ENCODE results near the gene CYP1B1. TPM values are rescaled to one million over a fixed set of nuclear protein-coding genes. Genes with fewer than 3 reads are reported as not detected.

Gene CYP1B1
- polyA plus RNA-seq, 1 donor (not counting 4 experiments of a cell fraction or from before 2014, with no cell fraction given) = 1.6 TPM

DNA sequence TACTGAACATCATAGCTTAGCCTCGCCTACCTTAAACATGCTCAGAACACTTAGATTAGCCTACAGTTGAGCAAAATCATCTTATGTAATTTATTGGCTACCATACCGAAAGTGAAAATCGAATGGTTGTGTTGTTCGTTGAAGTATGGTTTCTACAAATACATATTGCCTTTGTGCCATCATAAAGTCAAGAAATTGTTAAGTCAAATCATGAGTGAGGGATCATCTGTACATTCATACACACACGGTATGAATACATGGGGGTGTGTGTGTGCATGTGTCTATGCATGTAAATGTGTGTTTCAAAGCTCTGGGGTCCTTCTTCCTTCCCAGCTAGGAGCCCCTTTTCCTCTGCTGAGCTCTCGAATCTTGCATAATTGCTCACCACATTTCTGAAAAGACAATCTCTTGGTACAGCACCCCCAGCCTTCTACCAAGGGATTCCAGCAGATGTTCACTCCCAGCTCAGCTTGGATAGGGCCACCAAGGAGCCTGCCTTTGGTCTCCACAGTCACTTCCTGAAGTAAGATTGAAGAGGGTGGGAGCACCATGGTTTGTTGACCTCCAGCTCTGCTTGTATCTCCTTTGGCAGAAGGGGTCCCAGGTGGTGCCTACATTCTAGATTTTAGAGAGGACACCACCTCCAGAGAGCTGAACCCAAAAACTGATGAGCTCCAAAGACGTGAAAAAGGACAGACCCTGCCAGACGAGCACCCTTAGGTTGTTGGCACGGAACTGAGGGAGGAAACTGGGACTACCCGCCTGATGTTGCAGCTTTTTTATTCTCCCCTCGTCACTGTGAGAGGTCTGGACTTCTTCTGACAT lies 33.2 kb upstream of the CYP1B1 start:
- Histone ChIP-seq H3K27ac (ENCODE audit: control insufficient read depth, insufficient read depth, low read length) (peak overlapping the region; percentile 84), H3K9me1 (ENCODE audit: control insufficient read depth, extremely low read depth, insufficient read depth, low read length) (no peaks in the 10 kb centered on the region), H4K20me1 (ENCODE audit: control insufficient read depth, extremely low read depth, insufficient read depth, low read length) (no peaks in the 10 kb centered on the region), H3K27me3 (ENCODE audit: control insufficient read depth, extremely low read depth, insufficient read depth, low read length) (no peaks in the 10 kb centered on the region), H3K36me3 (ENCODE audit: control insufficient read depth in 2 of 2, extremely low read depth in 1 of 2, insufficient read depth in 2 of 2, low read length in 2 of 2) (no peaks in the 10 kb centered on the region), H3K4me3 (ENCODE audit: control insufficient read depth in 2 of 3, extremely low read depth in 1 of 3, insufficient read depth in 2 of 3, low read depth in 1 of 3, low read length in 3 of 3) (peak overlapping the region in 2 of 3 experiments; percentile 57 to 58), H3K4me1 (ENCODE audit: control insufficient read depth, extremely low read depth, insufficient read depth, low read length) (peaks cover 31% of the 10 kb centered on the region), H3K9me3 (ENCODE audit: control insufficient read depth, low read depth, low read length) (no peaks in the 10 kb centered on the region), H3K4me2 (ENCODE audit: control insufficient read depth, extremely low read depth, insufficient read depth, low read depth, low read length) (peak overlapping the region; percentile 96), H2AFZ (ENCODE audit: control insufficient read depth, low read length) (peak overlapping the region; percentile 95), H3K79me2 (ENCODE audit: control insufficient read depth, insufficient read depth, low read length) (no peaks in the 10 kb centered on the region), H3K9ac (ENCODE audit: control insufficient read depth, extremely low read depth, insufficient read depth, low read length) (peak overlapping the region; percentile 65)
- TF ChIP-seq, protein P1, sequence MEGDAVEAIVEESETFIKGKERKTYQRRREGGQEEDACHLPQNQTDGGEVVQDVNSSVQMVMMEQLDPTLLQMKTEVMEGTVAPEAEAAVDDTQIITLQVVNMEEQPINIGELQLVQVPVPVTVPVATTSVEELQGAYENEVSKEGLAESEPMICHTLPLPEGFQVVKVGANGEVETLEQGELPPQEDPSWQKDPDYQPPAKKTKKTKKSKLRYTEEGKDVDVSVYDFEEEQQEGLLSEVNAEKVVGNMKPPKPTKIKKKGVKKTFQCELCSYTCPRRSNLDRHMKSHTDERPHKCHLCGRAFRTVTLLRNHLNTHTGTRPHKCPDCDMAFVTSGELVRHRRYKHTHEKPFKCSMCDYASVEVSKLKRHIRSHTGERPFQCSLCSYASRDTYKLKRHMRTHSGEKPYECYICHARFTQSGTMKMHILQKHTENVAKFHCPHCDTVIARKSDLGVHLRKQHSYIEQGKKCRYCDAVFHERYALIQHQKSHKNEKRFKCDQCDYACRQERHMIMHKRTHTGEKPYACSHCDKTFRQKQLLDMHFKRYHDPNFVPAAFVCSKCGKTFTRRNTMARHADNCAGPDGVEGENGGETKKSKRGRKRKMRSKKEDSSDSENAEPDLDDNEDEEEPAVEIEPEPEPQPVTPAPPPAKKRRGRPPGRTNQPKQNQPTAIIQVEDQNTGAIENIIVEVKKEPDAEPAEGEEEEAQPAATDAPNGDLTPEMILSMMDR (optimal IDR thresholded peaks at IDR 0.05 in 1 of 3, IDR thresholded peaks at IDR 0.05 in 1 of 3, conservative IDR thresholded peaks at IDR 0.05 in 1 of 3; ENCODE audit: extremely low read depth in 1 of 3, insufficient read depth in 2 of 3, low read length in 3 of 3) = no peak
- no peak for TF ChIP-seq EZH2 (IDR thresholded peaks at IDR 0.05; ENCODE audit: low read length)
- dilution Hi-C loops (cut with MboI; ENCODE audit: extremely low pct_ligation_motif_present, low sequenced_read_pairs) = no loop called here
- peak; percentile 5 for FAIRE-seq
- no peak for DNase-seq (ENCODE audit: low read depth, low spot score)

DNA sequence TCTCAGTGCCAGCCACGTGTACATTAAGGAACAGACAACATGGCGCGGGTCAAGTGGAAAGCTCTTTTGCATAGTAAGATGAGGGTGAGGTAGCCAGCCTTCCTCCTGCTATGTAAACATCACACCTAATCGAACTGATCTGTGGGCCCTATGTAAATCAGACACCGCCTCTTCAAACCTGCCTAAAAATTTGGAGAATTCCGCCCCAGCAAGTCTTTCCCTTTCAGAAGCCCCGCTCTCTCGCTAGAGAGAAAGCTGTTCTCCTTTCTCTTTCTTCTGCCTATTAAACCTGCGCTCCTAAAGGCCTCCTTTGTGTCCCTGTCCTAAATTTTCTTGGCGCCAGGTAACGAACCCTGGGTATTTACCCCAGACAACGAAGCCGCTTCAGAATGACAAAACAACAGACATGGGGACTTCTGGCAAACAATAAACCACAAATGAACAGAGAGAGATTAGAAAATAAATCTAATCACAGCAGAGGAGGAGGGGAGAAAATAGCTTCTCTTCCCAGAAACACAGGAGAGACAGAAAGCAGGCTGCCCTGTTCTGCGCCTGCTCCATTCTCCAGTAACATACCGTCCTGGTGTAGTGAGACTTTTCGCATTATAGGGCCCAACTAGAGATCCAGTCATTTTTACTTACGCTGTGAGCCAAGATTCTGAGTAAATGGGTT lies 31.9 kb upstream of the CYP1B1 start:
- Histone ChIP-seq H3K4me3 (ENCODE audit: control insufficient read depth in 2 of 3, extremely low read depth in 1 of 3, insufficient read depth in 2 of 3, low read depth in 1 of 3, low read length in 3 of 3) (no peak overlapping the region), H3K9ac (ENCODE audit: control insufficient read depth, extremely low read depth, insufficient read depth, low read length) (no peak overlapping the region), H3K36me3 (ENCODE audit: control insufficient read depth in 2 of 2, extremely low read depth in 1 of 2, insufficient read depth in 2 of 2, low read length in 2 of 2) (no peaks in the 10 kb centered on the region), H3K27ac (ENCODE audit: control insufficient read depth, insufficient read depth, low read length) (no peak overlapping the region), H3K9me1 (ENCODE audit: control insufficient read depth, extremely low read depth, insufficient read depth, low read length) (no peaks in the 10 kb centered on the region), H2AFZ (ENCODE audit: control insufficient read depth, low read length) (peak overlapping the region; percentile 62), H3K4me1 (ENCODE audit: control insufficient read depth, extremely low read depth, insufficient read depth, low read length) (peaks cover 31% of the 10 kb centered on the region), H3K9me3 (ENCODE audit: control insufficient read depth, low read depth, low read length) (no peaks in the 10 kb centered on the region), H3K79me2 (ENCODE audit: control insufficient read depth, insufficient read depth, low read length) (no peaks in the 10 kb centered on the region), H3K4me2 (ENCODE audit: control insufficient read depth, extremely low read depth, insufficient read depth, low read depth, low read length) (peak overlapping the region; percentile 10), H4K20me1 (ENCODE audit: control insufficient read depth, extremely low read depth, insufficient read depth, low read length) (no peaks in the 10 kb centered on the region), H3K27me3 (ENCODE audit: control insufficient read depth, extremely low read depth, insufficient read depth, low read length) (no peaks in the 10 kb centered on the region)
- TF ChIP-seq, protein P1 (optimal IDR thresholded peaks at IDR 0.05 in 1 of 3, IDR thresholded peaks at IDR 0.05 in 1 of 3, conservative IDR thresholded peaks at IDR 0.05 in 1 of 3; ENCODE audit: extremely low read depth in 1 of 3, insufficient read depth in 2 of 3, low read length in 3 of 3) = no peak
- TF ChIP-seq EZH2 (IDR thresholded peaks at IDR 0.05; ENCODE audit: low read length) = no peak
- DNase-seq (ENCODE audit: low read depth, low spot score) (no peak), FAIRE-seq (no peak)
- dilution Hi-C loops (cut with MboI; ENCODE audit: extremely low pct_ligation_motif_present, low sequenced_read_pairs) = no loop called here
